Measurements from ENCODE around the gene KCTD14. TPM values are rescaled to one million over a fixed set of nuclear protein-coding genes. Genes with fewer than 3 reads are reported as not detected.

The KCTD14 gene
- total RNA-seq (2012; rRNA removed) (0.83 and 0.90 TPM in 2 replicates), polyA plus RNA-seq (2012; rRNA removed) (0.97 and 1.3 TPM in 2 replicates), Bru-seq, nascent RNA (percentile 28 among the genes with signal in this experiment), BruChase-seq, experiment 1, labeled RNA remaining after a 6-hour chase (percentile 36 among the genes with signal in this experiment), BruChase-seq, experiment 2, labeled RNA remaining after a 2-hour chase (percentile 24 among the genes with signal in this experiment)
- polyA plus RNA-seq (2012; cell fraction: cytosol; rRNA removed), result 0.63 and 0.81 TPM in 2 replicates
- 0.12 and 0.50 TPM in 2 replicates for polyA plus RNA-seq (2012; cell fraction: nucleus; rRNA removed; ENCODE audit: low replicate concordance)
- long read RNA-seq, result 0 reads

DNA sequence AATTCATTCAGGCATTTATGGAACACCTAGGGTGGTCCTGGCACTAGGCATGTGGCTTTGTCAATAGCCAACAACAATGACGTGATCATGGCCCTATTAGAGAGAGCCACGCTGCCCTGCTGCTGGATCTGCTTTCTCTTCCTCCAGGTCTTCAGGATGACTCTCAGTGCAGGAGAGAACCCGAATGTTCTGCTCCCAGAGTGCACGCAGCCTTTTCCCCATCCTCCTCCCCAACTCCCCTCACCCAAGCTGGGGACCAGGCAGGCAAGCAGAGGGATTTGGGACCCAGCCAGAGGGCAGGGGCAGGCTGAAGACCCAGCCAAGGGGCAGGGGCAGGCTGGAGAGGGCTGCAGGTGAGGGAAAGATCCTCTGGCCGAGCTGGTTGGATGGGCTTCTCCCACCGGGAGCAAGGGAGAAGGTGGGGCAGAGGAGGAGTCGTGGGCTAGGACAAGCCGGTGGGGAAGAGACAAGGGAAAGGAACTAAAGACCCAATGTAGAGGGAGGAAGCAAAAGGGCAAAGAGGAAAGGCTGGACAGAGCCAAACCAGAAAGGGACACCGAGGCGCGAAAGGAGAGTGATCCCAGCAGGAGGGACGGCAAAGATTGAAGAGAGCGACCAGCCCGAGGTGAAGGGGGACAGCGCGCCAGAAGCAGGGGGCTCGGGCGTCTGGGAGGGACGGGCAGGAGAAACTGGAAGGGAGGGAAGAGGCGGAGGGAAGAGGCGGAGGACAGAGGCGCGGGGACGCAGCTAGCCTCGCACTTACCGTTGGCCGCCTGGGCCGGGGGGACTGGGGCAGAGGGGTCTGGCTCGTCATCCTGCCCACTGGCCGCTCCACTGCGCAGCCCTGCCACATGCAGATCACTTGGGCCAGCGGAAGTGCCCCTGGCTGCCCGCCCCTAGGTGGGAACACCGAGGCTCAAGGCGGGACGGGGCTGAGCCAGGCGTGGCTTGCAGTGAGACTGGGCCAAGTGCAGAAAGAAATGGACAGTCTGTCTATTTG is at the start of gene KCTD14:
KCTD14 (minus strand) TSS at position 880 of the 1,000 bp plus-strand sequence; CDS start at position 853, 27 bp downstream.
- intact Hi-C loops (cut with micrococcal nuclease) (no loop called here), dilution Hi-C loops (cut with HindIII; ENCODE audit: low sequenced_read_pairs, unreplicated experiment) (no loop called here), in situ Hi-C loops (cut with MboI; ENCODE audit: low sequenced_read_pairs) (no loop called here)
- DNase-seq (no peak), ATAC-seq (ENCODE audit: low read depth) (peak; percentile 73)
- Histone ChIP-seq H4K5ac (ENCODE audit: low read depth, low read length) (no peak within 1 kb of the TSS), H3K56ac (ENCODE audit: extremely low read depth, insufficient read depth, low read length) (no peak within 1 kb of the TSS), H3K9me3 (ENCODE audit: control insufficient read depth, insufficient read depth, low read length) (no peaks in the 10 kb centered on the region), H2BK5ac (ENCODE audit: low read depth, low read length, poor library complexity, severe bottlenecking) (no peak within 1 kb of the TSS), H3K9me1 (ENCODE audit: insufficient read depth, low read length) (peaks cover 6% of the 10 kb centered on the region), H3K18ac (ENCODE audit: low read depth, low read length) (no peak within 1 kb of the TSS), H3K4me3 (ENCODE audit: insufficient read depth, low read depth, low read length) (peak within 1 kb of the TSS; percentile 25), H2BK15ac (ENCODE audit: low read depth, low read length) (no peak within 1 kb of the TSS), H3K27ac (ENCODE audit: insufficient read depth, low read length) (no peak within 1 kb of the TSS), H2BK20ac (ENCODE audit: low read depth, low read length) (no peak within 1 kb of the TSS), H4K8ac (ENCODE audit: low read depth in 2 of 2, low read length in 2 of 2) (no peak within 1 kb of the TSS; a peak in 1 of 4 replicates), H3K79me1 (ENCODE audit: low read depth in 1 of 2, low read length in 2 of 2) (no peaks in the 10 kb centered on the region), H3K4me1 (ENCODE audit: control insufficient read depth, insufficient read depth, low read length) (no peaks in the 10 kb centered on the region; the same call in 1 of the 2 replicates), H2AFZ (replicated peaks; ENCODE audit: low read length, poor library complexity) (peak within 1 kb of the TSS; percentile 95), H2AK5ac (ENCODE audit: low read depth, low read length) (no peak within 1 kb of the TSS), H2AK9ac (replicated peaks; ENCODE audit: low read depth, low read length, poor library complexity) (peak within 1 kb of the TSS; percentile 74), H4K91ac (ENCODE audit: insufficient read depth, low read depth, low read length) (no peak within 1 kb of the TSS), H3K14ac (replicated peaks; ENCODE audit: low read depth, low read length) (peak within 1 kb of the TSS; percentile 29; the same call in 1 of the 2 replicates), H3K9ac (ENCODE audit: low read depth, low read length) (peak within 1 kb of the TSS; percentile 32), H3K36me3 (ENCODE audit: control insufficient read depth, insufficient read depth, low read length) (no peaks in the 10 kb centered on the region), H3K23ac (ENCODE audit: low read depth, low read length) (no peak within 1 kb of the TSS), H3K27me3 (ENCODE audit: control insufficient read depth, insufficient read depth, low read length) (no peaks in the 10 kb centered on the region), H2BK120ac (ENCODE audit: low read depth, low read length) (no peak within 1 kb of the TSS; the same call in 1 of the 2 replicates), H3K4ac (ENCODE audit: low read depth, low read length) (no peak within 1 kb of the TSS), H4K20me1 (ENCODE audit: insufficient read depth, low read length) (no peaks in the 10 kb centered on the region), H3K4me2 (ENCODE audit: low read depth, low read length) (peak within 1 kb of the TSS; percentile 65)
- ChIA-PET POLR2A (ENCODE audit: unreplicated experiment) (no interaction called here), CTCF (no interaction called here)
- WGBS, 2 experiments (ENCODE audit: extremely low coverage in 2 of 2, insufficient read length in 1 of 2), result 9% methylated on average over 23 of the region's 37 CpGs; no CpG with 5 or more reads in 1 of the 2 experiments
- no TSS peak for BruUV-seq (replicated peaks)
- TF ChIP-seq, protein P1, sequence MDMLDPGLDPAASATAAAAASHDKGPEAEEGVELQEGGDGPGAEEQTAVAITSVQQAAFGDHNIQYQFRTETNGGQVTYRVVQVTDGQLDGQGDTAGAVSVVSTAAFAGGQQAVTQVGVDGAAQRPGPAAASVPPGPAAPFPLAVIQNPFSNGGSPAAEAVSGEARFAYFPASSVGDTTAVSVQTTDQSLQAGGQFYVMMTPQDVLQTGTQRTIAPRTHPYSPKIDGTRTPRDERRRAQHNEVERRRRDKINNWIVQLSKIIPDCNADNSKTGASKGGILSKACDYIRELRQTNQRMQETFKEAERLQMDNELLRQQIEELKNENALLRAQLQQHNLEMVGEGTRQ (IDR thresholded peaks at IDR 0.05; ENCODE audit: low read depth, low read length), result no peak
- TF ChIP-seq POLR2A (IDR thresholded peaks at IDR 0.05; ENCODE audit: low read depth, low read length) (no peak), RAD21 (IDR thresholded peaks at IDR 0.05; ENCODE audit: low read length) (no peak), MXI1 (IDR thresholded peaks at IDR 0.05; ENCODE audit: borderline replicate concordance, low read depth, low read length) (no peak), MAFK (IDR thresholded peaks at IDR 0.05; ENCODE audit: low read depth, low read length) (no peak), MAZ (IDR thresholded peaks at IDR 0.05; ENCODE audit: borderline replicate concordance, low read depth, low read length) (no peak), CEBPB (IDR thresholded peaks at IDR 0.05; ENCODE audit: low read depth, low read length) (no peak), NFE2L2 (IDR thresholded peaks at IDR 0.05; ENCODE audit: low read depth, low read length) (no peak), CTCF (conservative IDR thresholded peaks at IDR 0.05; ENCODE audit: low read depth, low read length) (no peak), SMC3 (IDR thresholded peaks at IDR 0.05; ENCODE audit: low read depth, low read length) (no peak), FOS (IDR thresholded peaks at IDR 0.05; ENCODE audit: low read depth, low read length) (no peak)
- TF ChIP-seq, protein P2, sequence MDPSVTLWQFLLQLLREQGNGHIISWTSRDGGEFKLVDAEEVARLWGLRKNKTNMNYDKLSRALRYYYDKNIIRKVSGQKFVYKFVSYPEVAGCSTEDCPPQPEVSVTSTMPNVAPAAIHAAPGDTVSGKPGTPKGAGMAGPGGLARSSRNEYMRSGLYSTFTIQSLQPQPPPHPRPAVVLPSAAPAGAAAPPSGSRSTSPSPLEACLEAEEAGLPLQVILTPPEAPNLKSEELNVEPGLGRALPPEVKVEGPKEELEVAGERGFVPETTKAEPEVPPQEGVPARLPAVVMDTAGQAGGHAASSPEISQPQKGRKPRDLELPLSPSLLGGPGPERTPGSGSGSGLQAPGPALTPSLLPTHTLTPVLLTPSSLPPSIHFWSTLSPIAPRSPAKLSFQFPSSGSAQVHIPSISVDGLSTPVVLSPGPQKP (IDR thresholded peaks at IDR 0.05; ENCODE audit: borderline replicate concordance, low read depth, low read length), result no peak
